D721Med (cell line): ENCODE measurements around the gene PSKH1.

ENCODE experiments used
- DNase-seq: peaks from one replicate; pipeline ENCODE4 v3.0.0; 2011; ENCODE audit warnings: low spot score; ENCODE audit not compliant: insufficient read length
- FAIRE-seq: peaks from 2 replicates; lab custom pipeline; 2011; peaks lifted over from hg19 to GRCh38; lab: Jason Lieb, UNC
- TF ChIP-seq, protein P1 (sequence below): IDR thresholded peaks from 2 replicates; pipeline ENCODE4 v1.5.1; 2012; ENCODE audit warnings: mild to moderate bottlenecking, control low read depth; ENCODE audit not compliant: insufficient read depth; ENCODE audit errors: missing control alignments

Gene PSKH1

GRCh38 chr16:67869653-67870052 is 23.4 kb upstream of the PSKH1 start:
- no peak for FAIRE-seq

GRCh38 chr16:67871256-67871655 is 21.8 kb upstream of the PSKH1 start:
- TF ChIP-seq, protein P1, sequence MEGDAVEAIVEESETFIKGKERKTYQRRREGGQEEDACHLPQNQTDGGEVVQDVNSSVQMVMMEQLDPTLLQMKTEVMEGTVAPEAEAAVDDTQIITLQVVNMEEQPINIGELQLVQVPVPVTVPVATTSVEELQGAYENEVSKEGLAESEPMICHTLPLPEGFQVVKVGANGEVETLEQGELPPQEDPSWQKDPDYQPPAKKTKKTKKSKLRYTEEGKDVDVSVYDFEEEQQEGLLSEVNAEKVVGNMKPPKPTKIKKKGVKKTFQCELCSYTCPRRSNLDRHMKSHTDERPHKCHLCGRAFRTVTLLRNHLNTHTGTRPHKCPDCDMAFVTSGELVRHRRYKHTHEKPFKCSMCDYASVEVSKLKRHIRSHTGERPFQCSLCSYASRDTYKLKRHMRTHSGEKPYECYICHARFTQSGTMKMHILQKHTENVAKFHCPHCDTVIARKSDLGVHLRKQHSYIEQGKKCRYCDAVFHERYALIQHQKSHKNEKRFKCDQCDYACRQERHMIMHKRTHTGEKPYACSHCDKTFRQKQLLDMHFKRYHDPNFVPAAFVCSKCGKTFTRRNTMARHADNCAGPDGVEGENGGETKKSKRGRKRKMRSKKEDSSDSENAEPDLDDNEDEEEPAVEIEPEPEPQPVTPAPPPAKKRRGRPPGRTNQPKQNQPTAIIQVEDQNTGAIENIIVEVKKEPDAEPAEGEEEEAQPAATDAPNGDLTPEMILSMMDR, result no peak
- DNase-seq (no peak), FAIRE-seq (no peak)

More at GRCh38 chr16:67869653-67870052, 23.4 kb upstream of the PSKH1 start:
- DNase-seq, result no peak
- TF ChIP-seq, protein P1, result no peak

GRCh38 chr16:67872131-67872630 is 20.9 kb upstream of the PSKH1 start:
- DNase-seq (no peak), FAIRE-seq (no peak)
- TF ChIP-seq, protein P1, result no peak

GRCh38 chr16:67872631-67873434 is 20.2 kb upstream of the PSKH1 start, which contains the start of gene EDC4:
Gene EDC4, plus strand, starts transcription at chr16:67873052. Its CDS starts 210 bp downstream, at chr16:67873262.
- DNase-seq (peak; percentile 57), FAIRE-seq (no peak)
- TF ChIP-seq, protein P1, result no peak

- TF ChIP-seq, protein P1, result no peak
- no peak for FAIRE-seq
- no peak for DNase-seq
Observed at GRCh38 chr16:67873435-67874370, 19.4 kb upstream of the PSKH1 start.

DNA sequence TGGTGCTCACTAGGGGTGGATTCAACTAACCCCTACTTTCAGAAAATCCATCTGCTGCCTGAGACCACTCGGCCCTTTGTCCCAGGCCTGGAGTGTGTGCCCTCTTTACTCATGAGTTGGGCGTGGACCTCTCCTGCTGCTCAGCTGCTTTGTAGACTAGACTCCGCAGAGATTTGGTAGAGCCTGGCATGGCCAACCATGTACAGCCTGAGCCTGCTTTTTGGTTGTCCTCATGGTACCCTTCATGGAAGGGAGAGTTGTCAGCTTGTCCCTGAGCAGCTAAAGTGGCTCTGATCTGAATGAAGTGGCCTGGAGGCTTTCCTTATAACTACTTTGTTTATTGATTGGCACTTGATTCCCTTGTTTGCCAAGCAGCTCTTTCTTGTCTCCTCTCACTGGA is 18.7 kb upstream of the PSKH1 start:
- DNase-seq (no peak), FAIRE-seq (no peak)
- TF ChIP-seq, protein P1, result no peak
